ENCODE results near the gene NPHP4.
"Not testable (repeated sequence)": the region's sequence is repeated elsewhere in the genome, so short reads cannot be mapped to it uniquely, and the experiment has no call there.

Gene NPHP4

GRCh38 chr1:5908461-5909375, 83.5 kb downstream of the NPHP4 start:
- no peak for DNase-seq

GRCh38 chr1:5907966-5908365, 84.3 kb downstream of the NPHP4 start:
- DNase-seq = no peak

- no peak for DNase-seq
Measured at GRCh38 chr1:5907386-5907785, 84.8 kb downstream of the NPHP4 start.

- no peak for DNase-seq
Measured at GRCh38 chr1:5906966-5907365, 85.3 kb downstream of the NPHP4 start.

- no peak for DNase-seq
Measured at GRCh38 chr1:5906116-5906515, 86.1 kb downstream of the NPHP4 start.

- no peak for DNase-seq
Measured at GRCh38 chr1:5905436-5905835, 86.8 kb downstream of the NPHP4 start.

- DNase-seq = no peak
Measured at GRCh38 chr1:5904551-5904950, 87.7 kb downstream of the NPHP4 start.

- no peak for DNase-seq
Measured at GRCh38 chr1:5903680-5904079, 88.5 kb downstream of the NPHP4 start.

GRCh38 chr1:5903031-5903430, 89.2 kb downstream of the NPHP4 start:
- DNase-seq = no peak

- no peak for DNase-seq
Measured at GRCh38 chr1:5901841-5902240, 90.4 kb downstream of the NPHP4 start.

- DNase-seq = no peak
Measured at GRCh38 chr1:5901150-5901549, 91.1 kb downstream of the NPHP4 start.

- DNase-seq = no peak
Measured at GRCh38 chr1:5898266-5898665, 94.0 kb downstream of the NPHP4 start.

GRCh38 chr1:5896706-5897660, 95.2 kb downstream of the NPHP4 start:
- no peak for DNase-seq

GRCh38 chr1:5895446-5896406, 96.5 kb downstream of the NPHP4 start:
- no peak for DNase-seq

GRCh38 chr1:5893699-5894278, 98.4 kb downstream of the NPHP4 start:
- DNase-seq = not testable (repeated sequence)

GRCh38 chr1:5892329-5892728, 99.9 kb downstream of the NPHP4 start:
- no peak for DNase-seq

- no peak for DNase-seq
Measured at GRCh38 chr1:5891736-5892135, 100.5 kb downstream of the NPHP4 start.

GRCh38 chr1:5891137-5891536, 101.1 kb downstream of the NPHP4 start:
- no peak for DNase-seq

GRCh38 chr1:5890346-5891106, 101.7 kb downstream of the NPHP4 start:
- DNase-seq = no peak

- no peak for DNase-seq
Measured at GRCh38 chr1:5889901-5890300, 102.3 kb downstream of the NPHP4 start.

- no peak for DNase-seq
Measured at GRCh38 chr1:5889462-5889861, 102.8 kb downstream of the NPHP4 start.
